CD4-positive, alpha-beta T cell treated with Interleukin-4 for 4 hours (primary cell): Measurements from ENCODE around the gene MRPL42.
"Not testable (repeated sequence)": the region's sequence is repeated elsewhere in the genome, so short reads cannot be mapped to it uniquely, and the experiment has no call there.

ENCODE experiments used
- DNase-seq: peaks from one replicate; pipeline ENCODE4 v3.0.0-alpha.2; 2020

MRPL42 gene

GRCh38 chr12:93447555-93448290 lies 19.6 kb upstream of the MRPL42 start:
- peak; percentile 31 for DNase-seq

DNA sequence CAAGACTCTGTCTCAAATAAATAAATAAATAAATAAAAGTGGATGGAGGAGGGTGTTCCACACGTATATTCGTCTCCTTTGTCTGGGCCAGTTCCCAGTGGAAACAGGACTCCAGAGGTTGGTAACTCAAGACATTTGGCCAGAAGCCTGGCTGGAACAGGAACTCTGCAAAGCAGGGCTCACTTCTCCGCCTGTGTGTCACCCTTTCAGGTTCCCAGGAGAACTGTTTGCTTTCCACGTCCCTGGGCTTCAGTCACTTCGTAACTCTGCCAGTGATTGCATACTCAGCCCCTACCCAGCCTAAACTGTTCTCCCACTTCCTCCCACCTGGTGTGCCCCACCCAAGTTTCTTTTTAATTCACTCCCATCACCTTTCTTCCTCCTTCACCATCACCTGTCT lies 18.5 kb upstream of the MRPL42 start:
- DNase-seq, result no peak

DNA sequence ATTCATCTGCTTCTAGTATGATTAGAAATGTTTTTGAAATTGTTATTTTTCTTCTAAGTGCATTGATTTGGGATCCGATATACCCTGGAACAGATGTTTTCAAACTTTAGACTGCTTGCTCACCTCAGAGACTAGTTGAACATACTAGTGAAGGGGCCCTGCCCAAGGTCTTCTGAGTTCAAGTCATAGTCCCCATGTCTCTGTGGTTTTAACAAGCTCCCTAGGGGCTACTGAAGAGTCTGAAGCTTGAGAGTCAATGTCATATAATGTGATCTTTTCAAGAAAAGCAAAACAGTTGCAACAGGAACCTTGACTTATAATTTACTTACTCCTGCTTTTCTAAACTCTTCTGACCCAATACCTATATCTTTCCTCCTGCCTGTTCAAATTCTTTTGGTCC lies 18.0 kb upstream of the MRPL42 start:
- DNase-seq, result no peak

DNA sequence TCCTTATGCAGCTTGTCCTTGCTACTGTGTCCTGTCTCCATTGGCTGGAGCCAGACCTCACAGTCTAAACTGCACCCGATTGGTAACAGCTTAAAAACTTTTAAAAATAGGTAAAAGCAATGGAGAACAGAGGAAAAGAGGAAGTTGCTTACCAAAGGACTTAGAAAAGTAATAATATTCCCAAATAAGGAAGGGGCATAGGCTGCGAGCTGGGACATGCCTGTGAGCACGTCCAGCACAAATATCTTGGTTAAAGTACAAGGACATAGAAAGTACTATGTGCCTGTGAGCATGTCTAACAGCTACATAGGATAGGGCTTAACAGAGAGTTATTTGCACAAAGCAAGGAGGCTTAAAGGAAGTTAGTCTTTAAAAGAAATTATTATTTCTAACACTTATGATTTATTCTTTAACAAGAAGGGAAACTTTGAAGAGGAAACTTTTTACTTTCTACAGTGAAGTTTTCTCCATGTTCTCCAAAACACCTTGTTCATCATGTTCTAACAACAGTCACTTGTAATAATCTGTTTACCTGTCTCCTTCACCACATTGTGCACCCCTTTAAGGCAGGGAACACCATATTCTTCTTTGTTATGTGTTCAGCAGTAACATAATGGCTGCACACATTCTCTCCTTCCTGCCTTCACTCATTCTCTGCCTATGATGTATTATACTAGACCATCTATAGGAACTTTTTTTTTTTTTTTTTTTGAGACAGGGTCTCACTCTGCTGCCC lies 15.7 kb upstream of the MRPL42 start:
- no peak for DNase-seq

DNA sequence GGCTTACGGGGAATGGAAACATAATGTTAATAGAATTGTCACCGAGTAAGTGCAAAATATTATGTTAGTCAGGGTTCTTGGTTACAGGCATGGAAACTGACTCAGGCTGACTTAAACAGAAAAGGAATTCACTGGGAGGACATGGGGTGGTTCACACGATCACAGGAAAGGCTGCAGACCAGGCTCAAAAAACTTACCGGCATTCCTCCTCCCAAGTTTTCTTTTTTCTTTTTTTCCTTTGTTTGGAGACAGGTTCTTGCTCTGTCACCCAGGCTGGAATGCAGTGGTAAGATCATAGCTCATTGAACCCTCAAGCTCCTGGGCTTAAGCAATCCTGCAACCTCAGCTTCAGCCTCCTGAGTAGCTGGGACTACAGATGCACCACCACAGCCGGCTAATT lies 13.7 kb upstream of the MRPL42 start:
- no peak for DNase-seq

GRCh38 chr12:93456077-93456476 lies 11.2 kb upstream of the MRPL42 start:
- no peak for DNase-seq

DNA sequence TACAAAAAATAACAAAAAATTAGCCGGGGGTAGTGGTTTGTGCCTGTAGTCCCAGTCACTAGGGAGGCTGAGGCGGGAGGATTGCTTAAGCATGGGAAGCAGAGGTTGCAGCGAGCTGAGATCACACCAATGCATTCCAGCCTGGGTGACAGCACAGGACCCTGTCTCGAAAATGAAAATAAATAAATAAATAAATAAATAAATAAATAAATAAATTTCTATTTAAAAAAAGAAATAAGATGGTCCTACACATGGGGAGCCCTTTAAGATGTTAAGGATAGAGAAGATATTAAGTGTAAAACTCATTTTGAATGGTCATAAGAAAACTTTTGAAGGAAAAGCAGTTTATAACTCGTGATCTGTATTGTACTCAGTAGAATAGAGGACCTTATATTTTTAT lies 8.2 kb upstream of the MRPL42 start:
- no peak for DNase-seq

DNA sequence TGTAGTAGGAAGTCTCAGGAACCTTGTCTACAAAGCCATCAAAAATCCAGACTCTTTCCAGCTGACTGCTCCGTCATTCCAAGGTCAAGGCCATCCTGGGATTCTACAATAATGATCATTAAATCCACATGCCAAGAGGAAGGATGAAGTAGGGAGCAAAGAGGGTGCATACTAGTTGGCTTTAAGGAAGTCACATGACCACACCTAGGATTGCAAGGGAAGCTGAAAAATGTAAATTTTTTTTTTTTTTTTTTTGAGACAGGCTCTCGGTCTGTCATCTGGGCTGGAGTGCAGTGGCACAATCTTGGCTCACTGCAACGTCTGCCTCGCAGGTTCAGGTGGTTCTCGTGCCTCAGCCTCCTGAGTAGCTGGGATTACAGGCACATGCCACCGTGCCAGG lies 7.3 kb upstream of the MRPL42 start:
- no peak for DNase-seq

- no peak for DNase-seq
Observed at GRCh38 chr12:93460902-93461301, 6.4 kb upstream of the MRPL42 start.

GRCh38 chr12:93461503-93461902 lies 5.8 kb upstream of the MRPL42 start:
- DNase-seq, result no peak

GRCh38 chr12:93465841-93466240 lies 1.5 kb upstream of the MRPL42 start:
- DNase-seq, result no peak

GRCh38 chr12:93466625-93467350 lies 526 bp upstream of the MRPL42 start:
- DNase-seq, result no peak

DNA sequence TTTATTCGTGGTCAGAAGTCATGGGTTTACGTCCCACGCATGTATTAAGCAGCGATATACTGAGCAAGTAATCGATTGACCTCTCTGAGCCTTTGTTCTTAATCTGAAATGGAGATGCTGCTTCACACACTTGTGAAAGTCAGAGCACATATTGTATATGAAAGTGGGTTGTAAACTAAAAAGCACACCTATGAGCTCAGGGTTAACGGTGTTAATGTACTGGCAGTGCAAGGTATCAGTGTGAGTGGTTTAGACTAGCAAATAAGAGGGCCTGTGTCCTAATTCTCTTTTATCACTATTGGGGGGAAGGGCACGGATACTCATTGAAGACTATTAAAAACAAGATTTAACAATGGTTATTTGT lies 676 bp downstream of the MRPL42 start:
- DNase-seq, result no peak

GRCh38 chr12:93469386-93469785 lies 2.1 kb downstream of the MRPL42 start:
- DNase-seq, result no peak

GRCh38 chr12:93476555-93476954 lies 9.2 kb downstream of the MRPL42 start:
- no peak for DNase-seq

DNA sequence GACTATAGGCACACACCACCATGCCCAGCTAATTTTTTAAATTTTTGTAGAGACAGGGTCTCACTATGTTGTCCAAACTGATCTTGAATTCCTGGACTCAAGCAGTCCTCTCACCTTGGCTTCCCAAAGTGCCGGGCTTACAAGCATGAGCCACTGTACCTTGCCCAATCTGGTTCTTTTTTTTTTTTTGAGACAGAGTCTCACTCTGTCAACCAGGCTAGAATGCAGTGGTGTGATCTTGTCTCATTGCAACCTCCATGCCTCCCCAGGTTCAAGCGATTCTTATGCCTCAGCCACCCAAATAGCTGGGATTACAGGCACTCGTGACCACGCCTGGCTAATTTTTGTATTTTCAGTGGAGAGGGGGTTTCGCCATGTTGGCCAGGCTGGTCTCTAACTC lies 15.4 kb downstream of the MRPL42 start:
- no peak for DNase-seq

- no peak for DNase-seq
Observed at GRCh38 chr12:93483151-93483807, 16.0 kb downstream of the MRPL42 start.

GRCh38 chr12:93484315-93484981 lies 17.1 kb downstream of the MRPL42 start:
- no peak for DNase-seq

DNA sequence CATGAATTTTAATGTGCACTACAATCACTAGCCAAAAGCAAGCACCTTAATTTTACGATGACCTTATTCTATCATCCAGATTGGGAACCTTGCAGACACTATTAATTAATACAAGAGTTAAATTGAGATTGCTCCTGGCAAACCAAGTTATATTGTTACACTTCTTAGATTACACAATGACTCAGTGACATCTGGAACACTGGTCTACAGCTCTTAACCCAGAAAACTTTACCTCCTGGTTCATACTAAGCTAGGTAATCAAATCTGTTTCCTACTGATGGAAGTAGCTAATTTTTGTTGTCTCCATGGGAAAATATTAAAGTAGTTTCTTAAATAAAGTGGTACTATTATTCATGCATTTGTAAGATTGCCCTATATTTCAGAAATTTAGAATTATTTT lies 25.5 kb downstream of the MRPL42 start:
- not testable (repeated sequence) for DNase-seq

- DNase-seq, result no peak
Observed at GRCh38 chr12:93494096-93494495, 26.8 kb downstream of the MRPL42 start.

- DNase-seq, result no peak
Observed at GRCh38 chr12:93497456-93497855, 30.1 kb downstream of the MRPL42 start.

DNA sequence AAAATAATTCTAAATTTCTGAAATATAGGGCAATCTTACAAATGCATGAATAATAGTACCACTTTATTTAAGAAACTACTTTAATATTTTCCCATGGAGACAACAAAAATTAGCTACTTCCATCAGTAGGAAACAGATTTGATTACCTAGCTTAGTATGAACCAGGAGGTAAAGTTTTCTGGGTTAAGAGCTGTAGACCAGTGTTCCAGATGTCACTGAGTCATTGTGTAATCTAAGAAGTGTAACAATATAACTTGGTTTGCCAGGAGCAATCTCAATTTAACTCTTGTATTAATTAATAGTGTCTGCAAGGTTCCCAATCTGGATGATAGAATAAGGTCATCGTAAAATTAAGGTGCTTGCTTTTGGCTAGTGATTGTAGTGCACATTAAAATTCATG lies 31.5 kb downstream of the MRPL42 start:
- not testable (repeated sequence) for DNase-seq

- no peak for DNase-seq
Observed at GRCh38 chr12:93500201-93500600, 32.9 kb downstream of the MRPL42 start.
